Ramos (cell line): ENCODE measurements around the gene AARS2.

ENCODE experiments used
- in situ Hi-C: fragments of 300-500 bp; cut with MboI; formaldehyde crosslinking; loops from one replicate; pipeline ENCODE4 v1.14.3; 2022; ENCODE audit warnings: low sequenced_read_pairs; ENCODE audit not compliant: unreplicated experiment

Gene AARS2

GRCh38 chr6:44265722-44266233 is 47.4 kb downstream of the AARS2 start:
- in situ Hi-C loops: loop anchor here (5.0 kb wide), 1 partner anchor 72 kb away; no protein-coding TSS in a partner anchor

GRCh38 chr6:44265007-44265721 is 48.0 kb downstream of the AARS2 start, which contains the start of gene NFKBIE:
Gene NFKBIE, minus strand, starts transcription at chr6:44265551. Its CDS starts 205 bp downstream, at chr6:44265346.
- in situ Hi-C loops: loop anchor here (5.0 kb wide), 1 partner anchor 72 kb away; no protein-coding TSS in a partner anchor

- in situ Hi-C loops: loop anchor here (5.0 kb wide), 1 partner anchor 73 kb away; no protein-coding TSS in a partner anchor
Observed at GRCh38 chr6:44264154-44265006, 48.8 kb downstream of the AARS2 start.

- in situ Hi-C loops: no loop called here
Observed at GRCh38 chr6:44263354-44264100, 49.6 kb downstream of the AARS2 start.

- in situ Hi-C loops: no loop called here
Observed at GRCh38 chr6:44262467-44263353, 50.4 kb downstream of the AARS2 start.

GRCh38 chr6:44261581-44261980 is 51.6 kb downstream of the AARS2 start:
- in situ Hi-C loops: no loop called here

- in situ Hi-C loops: no loop called here
Observed at GRCh38 chr6:44260451-44261297, 52.5 kb downstream of the AARS2 start.

- in situ Hi-C loops: no loop called here
Observed at GRCh38 chr6:44260011-44260410, 53.1 kb downstream of the AARS2 start.

- in situ Hi-C loops: no loop called here
Observed at GRCh38 chr6:44258921-44259320, 54.2 kb downstream of the AARS2 start.

GRCh38 chr6:44258325-44258863 is 54.8 kb downstream of the AARS2 start:
- in situ Hi-C loops: no loop called here

- in situ Hi-C loops: no loop called here
Observed at GRCh38 chr6:44257753-44258324, 55.3 kb downstream of the AARS2 start.

GRCh38 chr6:44257025-44257752 is 56.0 kb downstream of the AARS2 start, which contains the start of gene SLC35B2:
Gene SLC35B2, minus strand, starts transcription at chr6:44257528. Its CDS starts 118 bp downstream, at chr6:44257410.
- in situ Hi-C loops: no loop called here

GRCh38 chr6:44256775-44257024 is 56.4 kb downstream of the AARS2 start:
- in situ Hi-C loops: no loop called here

GRCh38 chr6:44255871-44256774 is 57.0 kb downstream of the AARS2 start:
- in situ Hi-C loops: no loop called here

- in situ Hi-C loops: no loop called here
Observed at GRCh38 chr6:44255105-44255808, 57.9 kb downstream of the AARS2 start.
